ENCODE data around the gene TNFSF18.
"Not testable (repeated sequence)": the region's sequence is repeated elsewhere in the genome, so short reads cannot be mapped to it uniquely, and the experiment has no call there.

Gene TNFSF18

GRCh38 chr1:173050865-173051264 lies at the start of gene TNFSF18:
TNFSF18 (minus strand) TSS chr1:173050941; CDS start chr1:173050896, 45 bp downstream.
- DNase-seq, result no peak

- no peak for DNase-seq
These were observed 48.4 kb upstream of the TNFSF18 start for GRCh38 chr1:173099166-173099565.

GRCh38 chr1:173098117-173098516 lies 47.4 kb upstream of the TNFSF18 start:
- no peak for DNase-seq

GRCh38 chr1:173097001-173097400 lies 46.3 kb upstream of the TNFSF18 start:
- no peak for DNase-seq

GRCh38 chr1:173095632-173096031 lies 44.9 kb upstream of the TNFSF18 start:
- no peak for DNase-seq

GRCh38 chr1:173094541-173094940 lies 43.8 kb upstream of the TNFSF18 start:
- DNase-seq, result no peak

GRCh38 chr1:173093691-173094445 lies 43.1 kb upstream of the TNFSF18 start:
- DNase-seq, result no peak

GRCh38 chr1:173084292-173084691 lies 33.6 kb upstream of the TNFSF18 start:
- no peak for DNase-seq

GRCh38 chr1:173082913-173083312 lies 32.2 kb upstream of the TNFSF18 start:
- DNase-seq, result no peak

GRCh38 chr1:173074217-173074616 lies 23.5 kb upstream of the TNFSF18 start:
- not testable (repeated sequence) for DNase-seq

GRCh38 chr1:173064011-173064410 lies 13.3 kb upstream of the TNFSF18 start:
- no peak for DNase-seq

GRCh38 chr1:173063171-173063570 lies 12.4 kb upstream of the TNFSF18 start:
- no peak for DNase-seq

GRCh38 chr1:173062150-173062938 lies 11.6 kb upstream of the TNFSF18 start:
- DNase-seq, result no peak

- no peak for DNase-seq
These were observed 7.8 kb upstream of the TNFSF18 start for GRCh38 chr1:173058556-173058955.

GRCh38 chr1:173057984-173058383 lies 7.2 kb upstream of the TNFSF18 start:
- no peak for DNase-seq

- no peak for DNase-seq
These were observed 5.6 kb upstream of the TNFSF18 start for GRCh38 chr1:173056365-173056764.

GRCh38 chr1:173052681-173053196 lies 2.0 kb upstream of the TNFSF18 start:
- no peak for DNase-seq

GRCh38 chr1:173049322-173049633 lies 1.5 kb downstream of the TNFSF18 start:
- no peak for DNase-seq

- no peak for DNase-seq
These were observed 2.0 kb downstream of the TNFSF18 start for GRCh38 chr1:173048621-173049321.

GRCh38 chr1:173044656-173045055 lies 6.1 kb downstream of the TNFSF18 start:
- DNase-seq, result no peak

- DNase-seq, result no peak
These were observed 7.5 kb downstream of the TNFSF18 start for GRCh38 chr1:173043253-173043652.

- DNase-seq, result no peak
These were observed 7.9 kb downstream of the TNFSF18 start for GRCh38 chr1:173042806-173043205.

- no peak for DNase-seq
These were observed 11.1 kb downstream of the TNFSF18 start for GRCh38 chr1:173039626-173040025.

Measured in CD4-positive, alpha-beta T cell treated with Interleukin-15 for 1 hour (primary cell).